ENCODE results near the gene ADARB2.

Gene ADARB2

DNA sequence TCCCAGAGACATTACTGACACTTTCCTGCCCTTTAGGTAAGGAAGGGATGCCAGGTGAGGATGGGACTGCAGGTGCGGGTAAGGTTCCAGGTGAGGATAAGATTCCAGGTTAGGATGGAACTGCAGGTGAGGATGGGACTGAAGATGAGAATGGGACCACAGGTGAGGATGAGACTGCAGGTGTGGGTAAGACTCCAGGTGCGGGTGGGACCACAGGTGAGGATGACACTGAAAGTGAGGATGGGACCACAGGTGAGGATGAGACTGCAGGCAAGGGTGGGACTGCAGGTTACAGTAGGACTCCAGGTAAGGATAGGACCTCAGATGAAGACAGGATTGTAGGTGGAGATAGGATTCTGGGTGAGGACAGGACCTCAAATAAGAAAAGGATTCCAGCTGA is 358.9 kb downstream of the ADARB2 start:
- no peak for TF ChIP-seq PAX5 (IDR thresholded peaks at IDR 0.05; ENCODE audit: insufficient read depth, low read length, severe bottlenecking)
- no peak for TF ChIP-seq POLR2AphosphoS5 (IDR thresholded peaks at IDR 0.05; ENCODE audit: low read depth, low read length)
- no peak for TF ChIP-seq TAF1 (IDR thresholded peaks at IDR 0.05; ENCODE audit: low read depth, low read length)
- TF ChIP-seq POLR2A (IDR thresholded peaks at IDR 0.05; ENCODE audit: low read depth, low read length), result no peak
- TF ChIP-seq SPI1 (IDR thresholded peaks at IDR 0.05; ENCODE audit: low read depth, low read length), result no peak
- TF ChIP-seq POU2F2 (IDR thresholded peaks at IDR 0.05; ENCODE audit: low read depth, low read length), result no peak
- DNase-seq (ENCODE audit: insufficient read length, low spot score) (no peak), FAIRE-seq (no peak)

DNA sequence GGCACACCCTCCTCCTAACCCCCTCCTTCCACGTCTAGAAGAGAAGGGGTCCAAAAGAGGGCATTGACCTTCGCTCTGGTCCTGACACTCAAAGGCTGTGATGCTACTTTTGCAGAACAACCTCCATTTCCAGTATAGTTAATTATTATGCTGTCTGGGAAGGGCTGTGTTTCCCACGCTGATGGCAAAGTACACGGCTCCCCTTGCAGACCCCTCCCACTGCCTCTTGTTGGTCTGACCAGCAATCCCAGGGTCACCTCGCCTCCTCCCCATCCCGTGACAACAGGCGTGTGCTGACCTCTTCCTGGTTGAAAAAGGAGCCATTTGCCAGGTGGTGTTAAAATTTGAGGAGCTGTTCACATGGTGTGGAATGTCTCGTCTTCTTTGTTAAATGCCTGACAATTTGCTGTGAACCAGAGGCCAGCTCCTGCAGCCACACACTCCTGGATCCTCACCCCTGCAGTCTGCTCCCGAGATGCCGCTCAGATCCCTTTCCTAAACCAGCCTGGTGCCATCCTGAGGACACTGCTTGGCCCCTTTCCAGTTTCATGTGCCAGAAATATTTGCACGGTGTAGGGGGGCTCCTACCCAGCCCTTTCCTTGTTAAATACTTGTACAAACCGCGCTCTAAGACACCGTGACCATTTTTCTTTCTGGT is 359.5 kb downstream of the ADARB2 start:
- TF ChIP-seq POLR2AphosphoS5 (IDR thresholded peaks at IDR 0.05; ENCODE audit: low read depth, low read length) (no peak), SPI1 (IDR thresholded peaks at IDR 0.05; ENCODE audit: low read depth, low read length) (no peak), TAF1 (IDR thresholded peaks at IDR 0.05; ENCODE audit: low read depth, low read length) (no peak), POLR2A (IDR thresholded peaks at IDR 0.05; ENCODE audit: low read depth, low read length) (no peak), PAX5 (IDR thresholded peaks at IDR 0.05; ENCODE audit: insufficient read depth, low read length, severe bottlenecking) (no peak), POU2F2 (IDR thresholded peaks at IDR 0.05; ENCODE audit: low read depth, low read length) (no peak)
- no peak for DNase-seq (ENCODE audit: insufficient read length, low spot score)
- FAIRE-seq, result no peak

DNA sequence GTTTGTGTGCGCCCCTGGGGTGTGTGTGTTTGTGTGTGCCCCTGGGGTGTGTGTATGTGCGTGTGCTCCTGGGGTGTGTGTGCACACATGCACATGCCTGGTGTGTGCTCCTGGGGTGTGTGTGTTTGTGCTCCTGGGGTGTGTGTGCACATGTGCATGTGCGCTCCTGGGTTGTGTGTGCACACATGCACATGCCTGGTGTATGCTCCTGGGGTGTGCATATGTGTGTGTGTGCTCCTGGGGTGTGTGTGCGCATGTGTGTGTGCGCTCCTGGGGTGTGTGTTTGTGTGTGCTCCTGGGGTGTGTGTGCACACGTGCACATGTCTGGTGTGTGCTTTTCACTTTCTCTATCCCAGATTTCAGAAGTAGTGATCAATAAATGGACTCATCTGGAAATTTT is 360.1 kb downstream of the ADARB2 start:
- no peak for FAIRE-seq
- DNase-seq (ENCODE audit: insufficient read length, low spot score), result no peak
- TF ChIP-seq POLR2AphosphoS5 (IDR thresholded peaks at IDR 0.05; ENCODE audit: low read depth, low read length) (no peak), TAF1 (IDR thresholded peaks at IDR 0.05; ENCODE audit: low read depth, low read length) (no peak), POU2F2 (IDR thresholded peaks at IDR 0.05; ENCODE audit: low read depth, low read length) (no peak), PAX5 (IDR thresholded peaks at IDR 0.05; ENCODE audit: insufficient read depth, low read length, severe bottlenecking) (no peak), POLR2A (IDR thresholded peaks at IDR 0.05; ENCODE audit: low read depth, low read length) (no peak), SPI1 (IDR thresholded peaks at IDR 0.05; ENCODE audit: low read depth, low read length) (no peak)

DNA sequence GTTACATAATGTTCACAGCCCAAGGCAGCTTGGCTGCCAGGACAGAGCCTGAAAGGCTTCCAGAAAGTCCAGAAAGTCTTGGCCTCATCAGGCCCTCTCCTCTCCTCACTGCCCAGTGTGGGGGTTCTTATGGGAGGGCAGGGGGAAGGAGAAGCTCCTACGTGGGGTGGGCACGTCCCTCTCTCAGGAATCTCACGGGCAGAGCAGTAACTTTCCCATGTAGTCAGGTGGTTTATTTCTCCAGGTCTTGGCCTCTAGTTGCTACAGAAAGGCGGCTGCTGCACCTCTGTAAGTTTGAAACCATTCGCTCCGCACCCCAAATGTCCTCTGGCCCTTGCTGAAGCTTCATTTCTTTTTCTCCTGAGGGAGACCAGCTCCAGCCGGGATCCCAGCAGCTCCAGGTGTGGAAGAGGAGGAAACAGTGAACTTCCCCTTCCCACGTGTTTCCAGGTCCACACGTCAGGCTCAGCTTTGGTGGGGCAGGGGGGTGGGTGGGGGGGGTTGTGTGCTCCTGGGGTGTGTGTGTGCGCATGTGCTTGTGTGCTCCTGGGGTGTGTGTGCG is 360.9 kb downstream of the ADARB2 start:
- DNase-seq (ENCODE audit: insufficient read length, low spot score), result no peak
- FAIRE-seq, result no peak
- TF ChIP-seq SPI1 (IDR thresholded peaks at IDR 0.05; ENCODE audit: low read depth, low read length), result no peak
- TF ChIP-seq POU2F2 (IDR thresholded peaks at IDR 0.05; ENCODE audit: low read depth, low read length), result no peak
- TF ChIP-seq TAF1 (IDR thresholded peaks at IDR 0.05; ENCODE audit: low read depth, low read length), result no peak
- TF ChIP-seq POLR2A (IDR thresholded peaks at IDR 0.05; ENCODE audit: low read depth, low read length), result no peak
- no peak for TF ChIP-seq POLR2AphosphoS5 (IDR thresholded peaks at IDR 0.05; ENCODE audit: low read depth, low read length)
- no peak for TF ChIP-seq PAX5 (IDR thresholded peaks at IDR 0.05; ENCODE audit: insufficient read depth, low read length, severe bottlenecking)

DNA sequence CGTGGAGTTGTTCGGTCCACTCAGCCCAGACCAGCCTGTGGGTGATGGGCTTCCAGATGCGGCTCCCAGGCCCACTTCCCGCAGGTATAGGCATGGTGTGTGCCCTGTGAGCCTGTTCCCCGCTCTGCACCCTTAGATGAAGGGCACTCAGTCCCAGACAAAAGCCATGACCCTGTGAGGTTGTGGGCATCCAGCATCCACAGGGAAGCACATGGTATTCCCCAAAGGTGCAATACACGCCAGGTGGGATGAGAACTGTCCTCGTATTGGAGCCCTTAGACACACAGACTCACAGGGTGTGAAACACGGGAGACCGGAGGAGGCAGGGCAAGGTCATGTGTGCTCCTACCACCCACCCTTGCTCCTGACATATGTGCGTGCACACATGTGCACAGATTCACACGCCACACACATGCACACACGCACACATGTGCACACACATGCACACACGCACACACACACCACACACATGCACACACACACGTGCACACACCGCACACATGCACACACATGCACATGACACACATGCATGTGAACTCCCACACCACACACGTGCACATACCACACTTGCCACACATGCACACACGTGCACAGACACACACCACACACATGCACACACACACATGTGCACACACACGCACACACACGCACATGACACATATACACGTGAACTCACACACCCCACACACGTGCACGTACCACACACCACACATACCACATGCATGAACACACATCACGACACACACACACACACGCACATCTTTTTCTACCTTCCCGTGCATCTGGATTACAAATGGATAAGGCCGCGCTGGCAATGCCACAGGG is 361.8 kb downstream of the ADARB2 start:
- TF ChIP-seq POLR2AphosphoS5 (IDR thresholded peaks at IDR 0.05; ENCODE audit: low read depth, low read length) (no peak), POU2F2 (IDR thresholded peaks at IDR 0.05; ENCODE audit: low read depth, low read length) (no peak), POLR2A (IDR thresholded peaks at IDR 0.05; ENCODE audit: low read depth, low read length) (no peak), TAF1 (IDR thresholded peaks at IDR 0.05; ENCODE audit: low read depth, low read length) (no peak), PAX5 (IDR thresholded peaks at IDR 0.05; ENCODE audit: insufficient read depth, low read length, severe bottlenecking) (no peak), SPI1 (IDR thresholded peaks at IDR 0.05; ENCODE audit: low read depth, low read length) (no peak)
- no peak for DNase-seq (ENCODE audit: insufficient read length, low spot score)
- FAIRE-seq, result peak; percentile 78

DNA sequence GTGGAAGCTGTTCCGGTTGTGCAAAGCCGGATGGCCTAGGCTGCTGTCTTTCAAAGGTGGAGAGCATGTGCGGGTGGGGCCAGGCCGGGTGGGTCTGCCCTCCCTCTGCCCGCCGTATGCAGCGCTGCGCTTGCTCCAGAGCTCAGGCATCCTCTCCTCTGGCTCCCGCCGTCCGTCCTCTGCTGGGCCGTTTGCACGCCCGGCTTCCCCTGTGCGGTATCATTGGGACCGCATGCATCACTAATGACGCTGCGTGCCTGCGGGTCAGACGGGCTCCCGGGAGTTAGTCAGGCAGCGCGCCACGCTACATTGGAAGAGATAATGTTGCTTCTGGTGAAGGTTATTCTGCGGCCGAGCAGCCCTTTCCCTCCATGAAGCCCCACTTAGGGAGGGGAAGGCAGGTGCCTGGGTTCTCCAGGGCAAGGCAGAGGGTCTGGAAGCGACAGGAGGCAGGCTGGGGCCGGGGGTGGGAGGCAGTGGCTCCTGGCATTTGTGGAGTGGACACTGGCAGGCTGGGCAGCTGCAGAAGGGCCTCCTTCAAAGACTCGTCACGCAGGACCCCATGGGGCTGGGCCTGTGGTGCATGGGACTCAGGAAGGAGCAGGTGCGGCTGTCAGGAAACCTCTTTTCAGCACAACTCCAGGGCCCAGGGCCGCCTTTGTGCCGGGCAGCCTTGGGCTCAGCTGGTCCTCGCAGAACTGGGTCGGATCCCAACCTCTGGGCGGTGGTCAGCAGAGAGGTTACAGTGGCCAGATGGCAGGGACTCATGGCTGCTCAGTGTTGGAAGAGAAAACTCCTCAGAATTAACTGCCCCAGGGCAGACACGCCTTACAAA is 362.6 kb downstream of the ADARB2 start:
- no peak for FAIRE-seq
- no peak for TF ChIP-seq POU2F2 (IDR thresholded peaks at IDR 0.05; ENCODE audit: low read depth, low read length)
- no peak for DNase-seq (ENCODE audit: insufficient read length, low spot score)

DNA sequence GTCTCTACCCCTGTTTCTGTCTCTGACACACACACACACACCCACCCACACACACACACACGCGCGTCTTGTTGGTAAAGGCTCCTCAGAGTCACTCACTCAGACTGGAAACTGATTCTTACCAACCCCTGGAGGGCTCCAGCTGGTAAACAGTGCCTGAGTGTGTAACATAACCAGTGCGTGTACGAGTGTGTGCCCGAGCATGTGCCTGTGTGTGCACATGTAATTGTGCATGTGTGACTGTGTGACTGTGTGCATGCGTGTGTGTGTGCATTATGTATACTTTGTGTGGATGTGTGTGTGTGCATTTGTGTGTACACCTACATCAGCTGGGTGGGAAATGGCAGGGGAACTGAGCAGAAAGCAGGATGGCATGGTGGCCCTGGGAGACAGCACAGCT is 364.0 kb downstream of the ADARB2 start:
- peak; percentile 77 for FAIRE-seq
- TF ChIP-seq POLR2A (IDR thresholded peaks at IDR 0.05; ENCODE audit: low read depth, low read length) (no peak), POLR2AphosphoS5 (IDR thresholded peaks at IDR 0.05; ENCODE audit: low read depth, low read length) (no peak), PAX5 (IDR thresholded peaks at IDR 0.05; ENCODE audit: insufficient read depth, low read length, severe bottlenecking) (no peak), POU2F2 (IDR thresholded peaks at IDR 0.05; ENCODE audit: low read depth, low read length) (no peak), TAF1 (IDR thresholded peaks at IDR 0.05; ENCODE audit: low read depth, low read length) (no peak), SPI1 (IDR thresholded peaks at IDR 0.05; ENCODE audit: low read depth, low read length) (no peak)
- no peak for DNase-seq (ENCODE audit: insufficient read length, low spot score)

DNA sequence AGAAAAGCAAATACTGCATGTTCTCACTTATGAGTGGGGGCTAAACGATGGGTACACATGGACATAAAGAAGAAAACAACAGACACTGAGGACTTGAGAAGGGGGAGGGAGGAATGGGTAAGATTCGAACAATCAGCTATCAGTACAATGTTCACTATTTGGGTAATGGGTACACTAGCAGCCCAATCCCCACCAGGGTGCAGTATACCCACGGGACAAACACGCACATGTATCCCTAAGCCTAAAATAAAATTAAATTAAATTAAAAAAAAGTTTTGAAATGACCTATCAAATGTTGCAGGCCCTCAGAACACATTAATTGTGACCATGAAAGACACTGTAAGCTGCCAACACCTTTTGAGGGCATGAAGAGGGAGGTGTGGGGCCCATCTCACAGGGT is 365.1 kb downstream of the ADARB2 start:
- DNase-seq (ENCODE audit: insufficient read length, low spot score), result no peak
- TF ChIP-seq PAX5 (IDR thresholded peaks at IDR 0.05; ENCODE audit: insufficient read depth, low read length, severe bottlenecking), result no peak
- no peak for TF ChIP-seq POLR2A (IDR thresholded peaks at IDR 0.05; ENCODE audit: low read depth, low read length)
- TF ChIP-seq POU2F2 (IDR thresholded peaks at IDR 0.05; ENCODE audit: low read depth, low read length), result no peak
- no peak for TF ChIP-seq SPI1 (IDR thresholded peaks at IDR 0.05; ENCODE audit: low read depth, low read length)
- no peak for TF ChIP-seq TAF1 (IDR thresholded peaks at IDR 0.05; ENCODE audit: low read depth, low read length)
- TF ChIP-seq POLR2AphosphoS5 (IDR thresholded peaks at IDR 0.05; ENCODE audit: low read depth, low read length), result no peak
- FAIRE-seq, result no peak

DNA sequence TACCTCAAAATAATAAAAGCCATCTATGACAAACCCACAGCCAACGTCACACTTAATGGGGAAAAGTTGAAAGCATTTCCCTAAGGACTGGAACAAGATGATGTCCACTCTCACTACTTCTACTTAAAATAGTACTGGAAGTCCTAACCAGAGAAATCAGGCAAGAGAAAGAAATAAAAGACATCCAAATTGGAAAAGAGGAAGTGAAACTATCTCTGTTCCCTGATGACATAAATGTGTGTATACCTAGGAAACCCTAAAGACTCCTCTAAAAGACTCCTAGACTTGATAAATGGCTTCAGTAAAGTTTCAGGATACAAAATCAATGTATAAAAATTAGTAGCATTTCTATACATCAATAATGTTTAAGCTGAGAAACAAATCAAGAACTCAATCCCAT is 367.0 kb downstream of the ADARB2 start:
- DNase-seq (ENCODE audit: insufficient read length, low spot score) (no peak), FAIRE-seq (no peak)
- TF ChIP-seq SPI1 (IDR thresholded peaks at IDR 0.05; ENCODE audit: low read depth, low read length), result peak; percentile 85
- TF ChIP-seq POLR2AphosphoS5 (IDR thresholded peaks at IDR 0.05; ENCODE audit: low read depth, low read length), result no peak
